Hepatic stellate cell (primary cell): ENCODE results near the gene DLGAP4.
A peak's percentile ranks its signal among the peaks of the same experiment; 100 is the strongest.
"Not testable (repeated sequence)": the region's sequence is repeated elsewhere in the genome, so short reads cannot be mapped to it uniquely, and the experiment has no call there.

Experiments used
- DNase-seq: peaks from one replicate; pipeline ENCODE4 v3.0.0; 2011; ENCODE audit warnings: low spot score

DLGAP4 gene

GRCh38 chr20:36499723-36500501 is 193.8 kb downstream of the DLGAP4 start:
- peak; percentile 80 for DNase-seq

GRCh38 chr20:36501367-36502006 is 195.3 kb downstream of the DLGAP4 start:
- no peak for DNase-seq

GRCh38 chr20:36504295-36504694 is 198.2 kb downstream of the DLGAP4 start:
- DNase-seq, result no peak

- no peak for DNase-seq
Measured at GRCh38 chr20:36506253-36506652, 200.1 kb downstream of the DLGAP4 start.

GRCh38 chr20:36507746-36508145 is 201.6 kb downstream of the DLGAP4 start:
- DNase-seq, result no peak

GRCh38 chr20:36519012-36519719 is 213.0 kb downstream of the DLGAP4 start:
- DNase-seq, result no peak

GRCh38 chr20:36519944-36520343 is 213.8 kb downstream of the DLGAP4 start:
- no peak for DNase-seq

GRCh38 chr20:36521526-36521925 is 215.4 kb downstream of the DLGAP4 start:
- DNase-seq, result no peak

GRCh38 chr20:36522412-36522811 is 216.3 kb downstream of the DLGAP4 start:
- DNase-seq, result not testable (repeated sequence)

- no peak for DNase-seq
Measured at GRCh38 chr20:36523341-36523740, 217.2 kb downstream of the DLGAP4 start.

- DNase-seq, result no peak
Measured at GRCh38 chr20:36525620-36526365, 219.7 kb downstream of the DLGAP4 start.

- DNase-seq, result no peak
Measured at GRCh38 chr20:36526521-36527011, 220.4 kb downstream of the DLGAP4 start.

- DNase-seq, result no peak
Measured at GRCh38 chr20:36527331-36528125, 221.4 kb downstream of the DLGAP4 start.

GRCh38 chr20:36528176-36528874 is 222.2 kb downstream of the DLGAP4 start:
- no peak for DNase-seq

GRCh38 chr20:36528875-36529417 is 222.8 kb downstream of the DLGAP4 start:
- DNase-seq, result no peak

- no peak for DNase-seq
Measured at GRCh38 chr20:36532388-36532787, 226.2 kb downstream of the DLGAP4 start.

GRCh38 chr20:36532822-36533221 is 226.7 kb downstream of the DLGAP4 start:
- DNase-seq, result no peak

- no peak for DNase-seq
Measured at GRCh38 chr20:36538026-36538722, 232.0 kb downstream of the DLGAP4 start.

- no peak for DNase-seq
Measured at GRCh38 chr20:36540551-36541211, 234.5 kb downstream of the DLGAP4 start.
